HG03558 (cell line): ENCODE data around the gene SNORC.

ENCODE experiments used
- ATAC-seq: cut with Tn5 transposase; IDR thresholded peaks from one replicate; pipeline ENCODE4 v1.9.1; 2021; ENCODE audit warnings: moderate number of reproducible peaks; ENCODE audit not compliant: unreplicated experiment; ENCODE audit errors: extremely low read depth

SNORC gene

DNA sequence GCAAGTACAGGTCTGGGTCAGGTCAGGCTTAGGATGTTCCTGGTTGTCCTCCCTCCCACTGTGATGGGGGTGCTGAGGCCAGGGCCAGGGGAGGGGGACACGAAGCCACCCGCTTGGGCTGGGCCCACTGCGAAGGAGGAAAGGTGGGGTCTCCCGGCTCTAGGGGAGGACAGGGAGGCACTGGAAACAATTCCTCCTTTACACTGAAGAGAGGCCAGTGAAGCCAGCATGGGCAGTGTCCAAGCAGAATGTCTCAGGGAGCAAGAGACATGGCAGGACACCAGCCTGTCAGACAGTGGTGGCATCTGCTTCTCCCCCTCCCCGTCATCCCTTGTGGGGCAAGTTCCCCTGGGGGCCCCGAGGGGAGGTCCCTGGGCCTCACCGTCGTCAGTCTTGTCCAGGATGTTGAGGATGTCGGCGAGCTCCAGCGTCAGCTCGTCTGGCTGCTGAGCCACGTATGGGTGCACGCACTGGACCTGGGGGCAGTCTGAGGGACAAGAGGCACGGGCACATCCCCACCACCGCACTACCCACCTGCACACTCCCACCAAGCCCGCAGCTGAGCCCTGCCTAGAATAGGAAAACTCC, 10.8 kb downstream of the SNORC start:
- no peak for ATAC-seq

DNA sequence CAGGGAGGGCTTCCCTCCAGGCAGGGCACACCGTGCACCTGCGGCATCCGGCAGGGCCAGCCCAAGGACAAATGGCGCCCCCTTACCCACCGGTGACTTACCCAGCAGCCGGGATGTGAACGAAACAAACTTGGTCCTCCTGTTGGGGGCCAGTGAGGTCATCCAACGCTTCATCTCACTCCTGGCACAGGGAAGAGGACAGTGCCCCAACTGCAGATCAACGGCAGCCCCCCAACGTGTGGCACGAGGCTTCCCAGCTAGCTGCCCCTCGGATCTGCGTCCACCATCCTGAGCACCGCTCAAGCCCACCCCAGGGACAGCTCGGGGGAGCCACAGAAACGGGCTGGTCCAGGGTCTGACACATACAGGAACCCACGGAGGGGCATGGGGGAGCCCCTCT, 12.0 kb downstream of the SNORC start:
- no peak for ATAC-seq

DNA sequence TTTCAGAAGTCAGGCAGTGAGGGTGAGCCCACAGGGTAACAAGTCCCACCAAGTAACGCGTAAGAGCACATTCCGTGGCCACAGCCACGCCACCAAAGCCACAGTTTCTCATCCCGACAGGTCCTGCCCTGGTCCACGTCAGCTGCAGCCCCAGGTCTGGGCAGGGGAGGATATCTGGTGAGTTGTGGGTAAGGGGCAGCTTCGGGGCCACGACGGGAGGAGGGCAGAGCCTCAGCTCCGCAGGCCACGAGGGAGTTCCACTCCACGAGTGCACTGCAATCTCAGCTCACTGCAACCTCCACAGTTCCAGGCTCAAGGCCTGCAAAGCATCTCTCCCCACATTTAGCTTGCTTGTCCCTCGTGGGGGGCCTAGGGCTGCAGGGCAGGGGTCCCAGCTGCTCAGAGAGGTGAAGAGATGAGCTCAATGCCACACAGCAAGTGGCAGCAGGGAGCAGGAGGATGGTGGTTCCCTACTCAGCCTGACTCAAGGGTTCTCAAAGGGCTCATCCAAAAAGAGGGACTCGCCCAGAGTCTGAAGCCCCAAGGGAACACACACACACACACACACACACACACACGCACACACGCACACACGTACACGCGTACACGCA, 12.5 kb downstream of the SNORC start:
- ATAC-seq: no peak

DNA sequence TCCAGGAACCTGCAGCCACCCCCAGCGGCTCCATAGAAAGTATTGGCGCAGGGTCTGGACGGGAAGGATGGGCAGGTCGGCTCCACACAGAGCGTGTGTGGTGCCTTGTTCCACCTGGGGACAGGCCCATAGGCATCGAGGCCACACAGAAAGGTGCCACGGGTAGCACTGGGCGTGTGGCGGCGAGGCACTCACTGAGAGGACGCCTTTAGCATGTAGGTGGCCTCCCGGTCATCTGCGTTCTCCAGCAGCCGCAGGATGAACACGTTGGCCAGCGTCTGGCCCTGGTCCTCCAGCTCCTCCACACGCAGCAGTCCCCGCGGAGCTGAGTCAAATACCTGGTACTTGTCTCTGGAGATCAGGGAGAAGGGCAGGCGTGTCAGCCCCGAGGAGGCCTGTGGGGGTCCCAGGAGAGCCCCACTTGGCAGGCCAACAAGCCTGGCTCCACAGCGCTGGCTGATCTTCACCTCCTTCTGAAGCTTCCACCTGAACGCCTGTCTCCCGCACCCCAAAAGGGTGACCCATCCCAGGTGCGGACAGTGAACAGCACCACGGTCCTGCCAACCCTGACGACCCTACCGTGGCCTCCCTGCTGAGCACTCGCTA, 13.2 kb downstream of the SNORC start:
- ATAC-seq: no peak

DNA sequence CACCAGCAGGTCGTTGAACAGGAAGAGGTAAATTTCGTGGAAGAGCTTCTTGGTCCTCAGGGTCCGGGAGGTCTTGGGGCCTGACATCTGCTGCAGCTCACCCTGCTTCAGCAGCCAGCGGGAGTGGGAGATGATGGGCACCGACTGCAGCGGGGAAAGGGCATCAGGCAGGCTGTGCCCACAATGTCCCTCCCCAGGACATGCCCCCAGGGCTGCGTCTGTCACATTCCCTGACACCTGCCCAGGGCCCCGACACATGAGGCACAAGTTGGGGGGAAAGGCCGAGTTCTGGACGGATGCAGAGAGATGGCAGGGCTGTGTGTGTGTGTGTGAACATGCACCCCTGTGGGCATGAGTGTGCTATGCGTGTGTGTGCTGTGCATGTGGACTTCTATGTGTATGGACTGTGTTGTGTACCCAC, 13.9 kb downstream of the SNORC start:
- ATAC-seq: no peak

DNA sequence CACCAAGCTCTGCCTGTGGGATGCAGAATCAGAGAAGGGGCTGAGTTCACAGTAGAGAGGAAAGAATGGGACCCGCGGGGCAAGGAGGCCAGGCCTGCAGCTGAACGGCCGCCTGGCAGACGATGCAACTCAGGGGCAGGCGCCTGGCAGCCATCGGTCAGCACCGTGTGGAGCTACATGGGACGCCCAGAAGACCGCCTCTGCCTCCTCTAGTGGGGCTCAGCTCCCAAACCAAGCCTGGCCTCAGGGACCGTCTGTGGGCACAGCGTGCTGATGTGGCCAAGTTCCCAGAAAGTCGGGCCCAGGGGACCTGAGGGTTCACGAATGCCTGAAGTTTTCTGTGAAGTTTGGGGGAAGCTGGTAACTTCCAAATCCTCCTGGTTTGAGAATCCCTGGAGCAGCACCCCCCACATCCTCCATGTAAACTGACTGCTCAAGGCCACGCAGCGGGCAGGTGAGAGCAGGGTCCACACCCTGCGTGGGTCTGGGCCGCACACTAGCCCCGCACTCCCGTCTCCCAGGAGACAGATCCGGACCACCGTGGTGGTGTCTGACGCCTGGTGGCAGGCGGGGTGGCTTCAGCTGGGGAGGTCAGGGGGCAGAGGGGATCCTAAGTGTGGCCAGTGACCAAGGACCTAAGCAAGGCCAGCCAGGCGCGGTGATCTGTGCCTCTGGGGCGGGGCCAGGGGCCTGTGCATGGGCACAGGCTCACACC, 14.6 kb downstream of the SNORC start:
- no peak for ATAC-seq

DNA sequence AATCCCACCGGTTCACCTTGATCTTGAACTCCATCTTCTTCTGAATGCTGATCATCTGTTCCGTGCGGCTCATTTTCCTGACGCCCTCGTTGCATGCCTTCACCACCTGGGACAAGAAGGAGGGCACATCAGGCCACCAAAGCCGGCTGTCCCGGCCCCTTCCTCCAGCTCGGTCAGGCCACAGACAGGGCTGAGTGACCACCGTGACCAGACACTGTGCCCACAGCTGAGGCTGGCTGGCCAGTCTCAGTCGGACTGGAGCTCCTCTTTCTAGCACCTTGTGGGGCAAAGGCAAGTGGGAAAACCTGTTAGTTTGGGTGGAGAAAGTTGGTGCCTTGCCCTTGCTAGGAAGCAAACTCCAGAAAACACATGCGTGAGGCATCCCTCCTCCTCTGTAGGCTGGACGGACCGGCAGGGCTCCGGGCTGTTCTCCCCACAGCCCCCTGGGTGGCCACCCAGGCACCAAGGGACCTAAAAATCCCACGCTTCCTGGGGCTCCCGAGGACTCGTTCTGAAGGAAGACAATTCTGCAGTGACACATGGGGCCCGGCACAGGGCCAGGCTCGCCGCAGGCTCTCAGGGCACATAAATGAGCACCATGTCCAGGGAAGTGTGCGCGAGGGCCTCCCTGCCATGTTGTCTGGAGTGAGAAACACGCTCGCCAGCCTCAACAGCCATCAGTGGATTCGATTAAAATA, 15.3 kb downstream of the SNORC start:
- no peak for ATAC-seq

DNA sequence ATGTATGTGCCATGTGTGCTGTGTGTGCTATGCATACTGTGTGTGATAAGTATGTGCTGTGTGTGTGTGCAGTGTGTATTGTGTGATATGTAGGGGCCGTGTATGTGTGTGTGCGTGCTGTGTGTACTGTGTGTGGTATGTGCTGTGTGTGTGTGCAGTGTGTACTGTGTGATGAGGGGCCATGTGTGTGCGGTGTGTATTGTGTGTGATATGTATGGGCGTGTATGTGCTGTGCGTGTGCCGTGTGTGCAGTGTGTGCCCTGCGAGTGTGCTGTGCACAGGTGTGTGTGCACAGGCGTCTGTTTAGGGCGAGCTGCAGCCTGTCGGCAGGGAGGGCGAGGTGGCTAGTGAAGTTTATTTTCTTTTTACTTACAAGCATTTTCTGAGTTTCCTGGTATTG, 16.1 kb downstream of the SNORC start:
- ATAC-seq: no peak

DNA sequence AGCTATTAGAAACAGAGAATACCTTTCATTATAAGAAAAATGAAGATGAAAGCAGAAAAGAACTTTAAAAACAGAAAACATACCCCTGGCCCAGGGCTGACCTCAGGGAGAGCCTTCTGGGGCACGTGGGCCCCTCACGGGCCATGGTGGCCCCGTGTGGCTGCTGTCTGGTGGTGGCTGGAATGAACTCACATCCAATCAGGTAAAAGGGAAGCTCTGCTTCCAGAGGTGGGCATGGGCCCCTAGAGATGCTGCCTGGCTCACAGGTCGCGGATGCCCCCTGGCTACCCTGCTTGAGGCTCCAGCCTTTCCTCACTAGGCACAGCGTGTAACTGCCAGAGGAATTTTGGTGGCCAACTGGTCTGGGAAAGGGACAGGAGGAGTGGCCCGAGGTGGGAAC, 16.6 kb downstream of the SNORC start:
- ATAC-seq: no peak

DNA sequence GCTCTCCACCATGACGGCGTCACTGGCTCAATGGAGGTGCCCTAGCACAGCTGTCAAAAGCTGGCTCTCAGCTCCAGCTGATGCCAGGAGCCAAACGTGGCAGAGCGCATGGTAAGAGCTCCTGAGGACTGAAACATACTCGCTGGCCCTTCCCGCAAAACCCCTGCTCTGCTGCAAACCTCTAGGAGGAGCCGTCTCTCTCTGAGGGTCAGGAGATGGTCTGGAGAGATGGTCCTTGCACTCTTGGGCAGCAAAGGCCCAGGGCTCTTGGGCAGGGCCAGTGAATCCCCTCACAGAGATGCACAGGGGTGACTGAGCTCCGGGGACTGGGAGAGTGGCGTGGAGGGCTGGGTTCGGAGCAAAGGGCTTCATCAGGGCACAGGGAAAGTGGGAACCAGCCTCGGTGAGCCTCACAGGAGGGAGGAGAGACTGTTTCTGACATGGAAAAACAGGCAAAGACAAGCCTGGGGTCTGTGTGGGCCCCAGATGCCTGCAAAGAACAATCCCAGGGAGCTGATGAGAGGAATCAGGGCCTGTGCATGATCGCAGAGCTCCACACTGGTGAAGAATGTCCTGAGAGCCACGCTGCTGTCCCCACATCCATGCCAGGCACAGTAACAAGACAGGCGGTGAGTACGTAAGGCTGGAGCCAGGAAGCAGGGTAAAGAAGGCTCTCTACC, 17.2 kb downstream of the SNORC start:
- no peak for ATAC-seq

DNA sequence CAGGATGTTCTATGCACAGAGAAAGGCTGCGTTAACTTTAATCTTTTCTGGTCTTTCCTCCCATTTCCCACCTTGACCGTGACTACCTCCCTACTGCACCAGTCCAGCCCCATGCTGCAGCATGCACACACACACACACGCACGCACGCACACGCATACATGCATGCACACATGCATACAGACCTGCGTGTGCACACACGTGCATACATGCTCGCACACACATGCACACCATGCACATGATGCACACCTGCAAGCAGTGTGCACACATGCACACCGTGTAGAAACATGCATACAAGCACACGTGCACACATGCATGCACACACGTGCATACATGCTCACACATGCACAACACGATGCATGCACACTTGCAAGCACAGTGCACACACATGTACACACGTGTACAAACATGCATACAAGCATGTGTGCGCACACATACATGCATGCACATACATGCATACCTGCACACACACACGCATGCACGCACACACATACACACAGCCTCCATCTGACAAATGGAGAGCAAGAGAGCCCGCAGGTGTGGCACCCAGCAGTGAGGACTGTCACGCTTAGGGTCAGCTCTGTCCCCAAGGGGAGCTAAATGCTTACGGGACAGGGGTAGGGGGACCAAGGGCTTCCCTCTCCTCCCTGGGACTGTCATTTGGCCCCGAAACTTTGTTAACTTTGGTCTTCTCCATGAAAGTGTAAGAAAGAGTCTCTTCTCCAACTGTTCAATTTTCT, 18.2 kb downstream of the SNORC start:
- ATAC-seq: no peak

DNA sequence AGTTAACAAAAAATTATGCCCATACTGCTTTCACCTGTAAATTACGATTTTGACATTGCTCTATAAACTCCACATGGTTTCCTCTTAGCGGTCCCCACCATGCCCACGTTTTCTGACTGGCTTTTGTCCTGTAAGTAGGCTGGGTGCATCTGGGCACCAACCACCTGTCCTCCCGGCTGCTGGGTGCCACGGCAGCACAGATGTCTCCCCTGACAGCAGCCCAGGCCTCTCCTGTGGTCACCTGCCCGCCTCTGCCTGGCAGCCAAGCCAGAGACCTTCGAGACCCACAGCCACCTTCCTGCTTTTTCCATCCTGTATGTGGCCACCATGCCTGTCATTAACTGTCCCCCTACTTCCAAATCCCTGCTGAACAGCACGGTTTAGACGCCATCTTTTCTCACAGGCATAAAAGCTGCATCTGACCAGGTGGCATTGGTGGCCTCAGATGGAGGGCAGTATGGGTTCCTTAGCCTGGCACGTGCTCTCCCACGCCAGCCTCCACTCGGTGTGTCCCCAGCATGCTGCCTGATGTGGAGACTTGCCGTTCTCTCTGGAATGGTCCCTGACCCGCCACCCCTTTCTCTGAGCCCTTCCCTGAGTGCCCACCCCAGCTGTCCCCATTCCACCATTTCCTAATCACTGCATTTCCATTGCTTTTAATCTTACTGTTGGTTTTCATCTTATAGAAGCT, 18.9 kb downstream of the SNORC start:
- no peak for ATAC-seq

DNA sequence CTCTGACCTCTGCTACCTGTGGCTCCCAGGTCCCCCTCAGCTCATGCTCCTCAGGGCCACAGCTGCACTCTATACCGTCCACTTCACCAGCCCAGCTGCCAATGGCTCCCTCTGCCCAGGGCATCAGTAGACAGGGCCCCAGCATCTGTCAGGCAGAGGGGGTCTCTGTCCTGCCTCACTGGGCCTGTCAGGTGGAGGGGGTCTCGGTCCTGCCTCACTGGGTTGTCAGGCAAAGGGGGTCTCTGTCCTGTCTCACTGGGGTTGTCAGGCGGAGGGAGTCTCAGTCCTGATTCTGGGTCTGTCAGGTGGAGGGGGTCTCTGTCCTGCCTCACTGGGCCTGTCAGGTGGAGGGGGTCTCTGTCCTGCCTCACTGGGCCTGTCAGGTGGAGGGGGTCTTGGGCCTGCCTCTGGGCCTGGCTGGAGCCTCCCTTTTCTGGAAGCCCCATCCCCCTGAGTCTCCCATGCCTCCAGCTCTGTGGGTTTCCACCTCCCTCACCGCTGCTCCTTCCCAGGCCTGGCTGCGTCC, 19.9 kb downstream of the SNORC start:
- ATAC-seq: no peak

DNA sequence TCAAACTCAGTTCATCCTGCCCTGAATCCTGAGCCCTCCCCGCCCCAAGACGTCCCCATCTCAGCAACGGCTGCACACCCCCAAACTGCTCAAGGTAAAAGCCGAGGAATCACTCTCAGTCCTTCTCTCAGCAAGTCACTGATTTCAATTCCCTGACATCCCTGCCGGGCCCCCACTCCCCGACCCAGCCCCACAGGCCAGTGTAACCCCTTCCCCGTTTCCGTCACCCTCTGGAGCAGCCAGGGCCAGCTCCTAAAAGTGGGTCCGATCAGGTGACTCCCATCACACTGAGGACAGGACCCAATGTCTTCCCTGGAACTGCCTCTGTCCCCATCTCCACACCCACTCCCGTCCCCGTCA, 20.5 kb downstream of the SNORC start:
- ATAC-seq: no peak

DNA sequence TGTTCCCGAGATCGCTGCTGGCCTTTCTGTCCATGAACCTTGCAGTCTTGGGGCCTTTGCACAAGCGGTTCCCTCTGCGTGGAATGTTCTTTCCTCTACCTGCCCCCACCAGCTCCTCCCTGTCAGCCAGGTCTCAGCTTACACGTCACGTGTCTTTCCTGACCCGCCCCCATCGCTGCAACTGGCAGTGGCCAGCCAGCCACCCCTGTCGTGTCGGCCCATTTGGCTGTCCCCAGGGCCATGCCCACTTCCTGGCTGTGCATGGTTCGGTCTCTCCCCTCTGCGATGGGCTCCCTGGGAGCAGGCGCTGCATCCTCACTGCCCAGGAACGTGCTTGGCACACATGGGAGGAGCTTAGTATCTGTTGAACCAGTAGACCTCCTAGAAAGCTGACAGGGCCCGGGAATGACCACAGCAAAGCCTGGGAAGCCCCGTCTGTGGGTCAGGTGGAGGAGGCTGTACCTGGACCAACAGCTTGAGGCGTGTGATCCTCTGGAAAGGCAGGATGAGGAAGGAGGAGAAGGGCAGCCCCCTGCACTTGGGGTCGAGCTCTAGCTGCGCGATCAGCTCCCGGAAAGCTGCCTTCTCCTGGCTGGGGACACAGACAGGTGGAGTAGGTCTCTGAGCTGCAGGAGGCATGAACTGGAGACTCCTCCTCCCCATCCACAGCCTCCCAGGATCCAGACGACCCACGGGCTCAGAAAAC, 21.0 kb downstream of the SNORC start:
- ATAC-seq: no peak

DNA sequence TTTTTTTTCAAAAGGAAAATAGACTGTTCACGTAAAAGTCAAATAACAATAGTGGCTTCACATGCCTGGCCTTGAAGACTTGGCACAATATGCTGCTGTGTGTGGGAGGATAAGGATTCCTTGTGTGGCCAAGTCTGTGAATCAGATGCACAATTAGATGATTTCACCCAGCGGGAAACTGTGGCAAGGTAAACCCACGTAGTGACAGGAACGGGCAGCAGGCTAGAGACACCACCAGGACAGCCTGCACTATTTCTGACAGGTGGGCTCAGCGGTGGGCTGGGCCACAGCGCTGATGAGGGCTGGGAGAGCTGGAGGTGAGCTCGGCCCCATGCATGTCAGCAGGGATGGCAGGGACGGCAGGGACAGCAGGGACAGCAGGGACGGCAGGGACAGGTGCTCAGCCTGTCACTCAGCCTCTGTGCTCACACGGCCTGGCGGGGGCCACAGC, 21.6 kb downstream of the SNORC start:
- ATAC-seq: no peak

DNA sequence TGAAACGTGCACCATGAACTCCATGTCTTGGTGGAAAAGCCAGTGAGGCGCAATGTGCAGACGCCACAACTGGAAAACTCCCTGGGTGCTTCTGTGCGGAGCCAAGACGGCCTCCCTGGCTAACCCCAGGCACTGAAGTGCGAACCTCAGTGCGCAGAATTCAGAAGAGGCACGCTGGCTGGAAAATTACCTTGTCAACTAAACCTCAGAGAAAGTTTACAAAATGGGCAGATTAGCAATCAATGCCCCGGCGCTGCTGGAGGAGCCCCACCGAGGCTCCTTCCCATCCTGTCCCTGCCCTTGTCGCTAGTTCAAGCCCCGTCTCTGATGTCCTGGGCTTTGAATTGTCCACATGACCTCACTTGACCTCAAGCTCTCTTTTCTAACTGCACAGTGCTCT, 22.2 kb downstream of the SNORC start:
- no peak for ATAC-seq

DNA sequence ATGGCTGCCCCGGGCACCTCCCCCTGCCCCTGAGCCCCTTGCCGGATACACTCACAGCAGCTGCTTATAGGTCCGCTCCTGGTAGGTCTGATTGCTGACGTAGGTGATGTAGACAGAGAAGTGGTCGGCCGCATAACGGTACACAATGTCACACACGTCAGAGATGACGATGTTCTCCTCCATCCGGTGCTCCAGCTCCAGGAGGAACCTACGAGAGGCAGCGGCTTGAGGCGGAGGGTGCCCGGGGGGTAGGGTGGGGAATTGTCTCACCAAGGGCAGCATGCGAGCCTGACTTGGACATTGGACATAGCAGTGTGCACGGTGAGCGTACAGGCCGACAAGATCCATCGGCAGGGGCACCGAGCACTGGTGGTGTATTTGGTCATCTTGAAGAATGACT, 22.8 kb downstream of the SNORC start:
- ATAC-seq: no peak
